Keratinocyte (primary cell): ENCODE data around the gene MIB1. TPM values are rescaled to one million over a fixed set of nuclear protein-coding genes. Genes with fewer than 3 reads are reported as not detected.
"Not testable (repeated sequence)": the region's sequence is repeated elsewhere in the genome, so short reads cannot be mapped to it uniquely, and the experiment has no call there.

Source experiments
- DNase-seq: peaks from one replicate; pipeline ENCODE4 v3.0.0-alpha.2; 2011; ENCODE audit warnings: low read depth, missing footprints, low spot score
- FAIRE-seq: peaks from 2 replicates; lab custom pipeline; 2011; peaks lifted over from hg19 to GRCh38; lab: Jason Lieb, UNC
- H2AFZ ChIP-seq: 2 replicates; pipeline ENCODE4 v1.6.0; 2012; ENCODE audit warnings: low read length, control low read depth, inconsistent platforms; ENCODE audit not compliant: control insufficient read depth
- H3K27ac ChIP-seq: 2 replicates; pipeline ENCODE4 v1.5.1; 2011; ENCODE audit warnings: low read length; ENCODE audit not compliant: control insufficient read depth, insufficient read depth
- H3K27me3 ChIP-seq: 3 replicates; pipeline ENCODE4 v1.6.0; 2011; ENCODE audit warnings: low read length; ENCODE audit not compliant: control insufficient read depth, insufficient read depth; ENCODE audit errors: extremely low read depth
- H3K36me3 ChIP-seq, 2 experiments: 2 replicates in 1 of 2; 3 replicates in 1 of 2; pipeline ENCODE4 v1.5.1; 2011; ENCODE audit warnings: low read length in 2 of 2, mild to moderate bottlenecking in 1 of 2; ENCODE audit not compliant: control insufficient read depth in 2 of 2, insufficient read depth in 2 of 2; ENCODE audit errors: extremely low read depth in 1 of 2
- H3K4me1 ChIP-seq: 3 replicates; pipeline ENCODE4 v1.5.1; 2011; ENCODE audit warnings: low read length; ENCODE audit not compliant: control insufficient read depth, insufficient read depth; ENCODE audit errors: extremely low read depth
- H3K4me2 ChIP-seq: 3 replicates; pipeline ENCODE4 v1.6.0; 2011; ENCODE audit warnings: low read depth, low read length; ENCODE audit not compliant: control insufficient read depth, insufficient read depth; ENCODE audit errors: extremely low read depth
- H3K4me3 ChIP-seq, 3 experiments: fragments of 200-600 bp in 1 of 3; sonication (generic) in 1 of 3; 2 replicates in 2 of 3; 3 replicates in 1 of 3; pipeline ENCODE4 v1.5.1; 2011 to 2016; ENCODE audit warnings: low read length in 3 of 3, mild to moderate bottlenecking in 3 of 3, control low read depth in 2 of 3, inconsistent platforms in 1 of 3, low read depth in 1 of 3, mixed read lengths in 1 of 3, mixed run types in 1 of 3, moderate library complexity in 1 of 3; ENCODE audit not compliant: control insufficient read depth in 2 of 3, insufficient read depth in 2 of 3; ENCODE audit errors: extremely low read depth in 1 of 3
- H3K79me2 ChIP-seq: 2 replicates; pipeline ENCODE4 v1.6.0; 2012; ENCODE audit warnings: low read length; ENCODE audit not compliant: control insufficient read depth, insufficient read depth
- H3K9ac ChIP-seq: 3 replicates; pipeline ENCODE4 v1.6.0; 2011; ENCODE audit warnings: low read length; ENCODE audit not compliant: control insufficient read depth, insufficient read depth; ENCODE audit errors: extremely low read depth
- H3K9me1 ChIP-seq: 3 replicates; pipeline ENCODE4 v1.6.0; 2011; ENCODE audit warnings: low read length; ENCODE audit not compliant: control insufficient read depth, insufficient read depth; ENCODE audit errors: extremely low read depth
- H3K9me3 ChIP-seq: 2 replicates; pipeline ENCODE4 v1.5.1; 2012; ENCODE audit warnings: low read depth, low read length; ENCODE audit not compliant: control insufficient read depth
- H4K20me1 ChIP-seq: 3 replicates; pipeline ENCODE4 v1.6.0; 2011; ENCODE audit warnings: low read length; ENCODE audit not compliant: control insufficient read depth, insufficient read depth; ENCODE audit errors: extremely low read depth
- EZH2 ChIP-seq: IDR thresholded peaks from one replicate; pipeline ENCODE4 v1.6.1; 2012; ENCODE audit warnings: inconsistent platforms, mild to moderate bottlenecking, low read length, moderate library complexity
- dilution Hi-C: fragments of 300-500 bp; cut with MboI; formaldehyde crosslinking; loops from one replicate; pipeline ENCODE4 v1.7.0; 2020; ENCODE audit warnings: low sequenced_read_pairs; ENCODE audit not compliant: extremely low pct_ligation_motif_present
- polyA plus RNA-seq, 5 experiments: library from polyadenylated mRNA; depleted of rRNA in 3 of 5; stranded (reverse) in 3 of 5; stranded (forward) in 1 of 5; unstranded in 1 of 5; fragments of >200 nt; gene quantifications; 1 replicate in 1 of 5; 2 replicates in 3 of 5; 3 replicates in 1 of 5; pipeline versions ENCODE4 v1.2.1 to v1.2.3, GENCODE V29; 2011 to 2012; ENCODE audit warnings: missing spikeins in 2 of 5, low read depth in 1 of 5, low replicate concordance in 1 of 5
- TF ChIP-seq, protein P1 (sequence below), 3 experiments: IDR thresholded peaks in 1 of 3; conservative IDR thresholded peaks in 1 of 3; optimal IDR thresholded peaks in 1 of 3; 2 replicates in 2 of 3; 3 replicates in 1 of 3; pipeline versions ENCODE3 to v1.5.1; 2011; ENCODE audit warnings: low read length in 3 of 3, mild to moderate bottlenecking in 3 of 3, moderate library complexity in 2 of 3, control low read depth in 1 of 3, inconsistent platforms in 1 of 3; ENCODE audit not compliant: insufficient read depth in 2 of 3; ENCODE audit errors: extremely low read depth in 1 of 3

MIB1 gene
- polyA plus RNA-seq, 1 donor (not counting 4 experiments of a cell fraction or from before 2014, with no cell fraction given), result 24.8 TPM

DNA sequence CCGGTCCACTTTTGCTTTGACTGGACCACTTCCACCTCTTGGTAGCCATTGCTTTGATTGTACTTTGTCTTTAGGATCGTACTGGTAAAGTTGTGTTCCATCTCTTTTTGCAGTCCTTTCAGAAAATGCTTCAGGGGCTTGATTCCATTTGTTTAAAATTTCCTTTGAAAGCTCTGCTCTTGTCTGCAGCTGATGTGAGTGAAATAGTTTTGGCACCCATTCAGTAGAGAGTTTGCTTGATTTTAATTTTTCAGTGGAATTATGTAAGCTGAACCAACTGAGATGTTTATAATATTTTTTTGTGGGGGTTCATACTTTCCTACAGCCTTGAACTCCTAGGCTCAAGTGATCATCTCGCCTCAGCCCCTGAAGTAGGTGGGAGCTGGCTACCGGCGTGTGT lies 7.6 kb upstream of the MIB1 start:
- Histone ChIP-seq H3K27me3 (no peaks in the 10 kb centered on the region), H3K4me1 (no peaks in the 10 kb centered on the region), H3K4me2 (no peak overlapping the region), H3K27ac (no peak overlapping the region), H3K36me3 (no peaks in the 10 kb centered on the region), H3K4me3 (no peak overlapping the region), H3K9me1 (no peaks in the 10 kb centered on the region), H2AFZ (no peak overlapping the region), H4K20me1 (no peaks in the 10 kb centered on the region), H3K9ac (no peak overlapping the region), H3K79me2 (no peaks in the 10 kb centered on the region), H3K9me3 (no peaks in the 10 kb centered on the region)
- FAIRE-seq (no peak), DNase-seq (no peak)
- TF ChIP-seq, protein P1, sequence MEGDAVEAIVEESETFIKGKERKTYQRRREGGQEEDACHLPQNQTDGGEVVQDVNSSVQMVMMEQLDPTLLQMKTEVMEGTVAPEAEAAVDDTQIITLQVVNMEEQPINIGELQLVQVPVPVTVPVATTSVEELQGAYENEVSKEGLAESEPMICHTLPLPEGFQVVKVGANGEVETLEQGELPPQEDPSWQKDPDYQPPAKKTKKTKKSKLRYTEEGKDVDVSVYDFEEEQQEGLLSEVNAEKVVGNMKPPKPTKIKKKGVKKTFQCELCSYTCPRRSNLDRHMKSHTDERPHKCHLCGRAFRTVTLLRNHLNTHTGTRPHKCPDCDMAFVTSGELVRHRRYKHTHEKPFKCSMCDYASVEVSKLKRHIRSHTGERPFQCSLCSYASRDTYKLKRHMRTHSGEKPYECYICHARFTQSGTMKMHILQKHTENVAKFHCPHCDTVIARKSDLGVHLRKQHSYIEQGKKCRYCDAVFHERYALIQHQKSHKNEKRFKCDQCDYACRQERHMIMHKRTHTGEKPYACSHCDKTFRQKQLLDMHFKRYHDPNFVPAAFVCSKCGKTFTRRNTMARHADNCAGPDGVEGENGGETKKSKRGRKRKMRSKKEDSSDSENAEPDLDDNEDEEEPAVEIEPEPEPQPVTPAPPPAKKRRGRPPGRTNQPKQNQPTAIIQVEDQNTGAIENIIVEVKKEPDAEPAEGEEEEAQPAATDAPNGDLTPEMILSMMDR (optimal IDR thresholded peaks at IDR 0.05 in 1 of 3, IDR thresholded peaks at IDR 0.05 in 1 of 3, conservative IDR thresholded peaks at IDR 0.05 in 1 of 3; ENCODE audit: extremely low read depth in 1 of 3, insufficient read depth in 2 of 3, low read length in 3 of 3), result no peak
- no peak for TF ChIP-seq EZH2
- dilution Hi-C loops, result no loop called here

DNA sequence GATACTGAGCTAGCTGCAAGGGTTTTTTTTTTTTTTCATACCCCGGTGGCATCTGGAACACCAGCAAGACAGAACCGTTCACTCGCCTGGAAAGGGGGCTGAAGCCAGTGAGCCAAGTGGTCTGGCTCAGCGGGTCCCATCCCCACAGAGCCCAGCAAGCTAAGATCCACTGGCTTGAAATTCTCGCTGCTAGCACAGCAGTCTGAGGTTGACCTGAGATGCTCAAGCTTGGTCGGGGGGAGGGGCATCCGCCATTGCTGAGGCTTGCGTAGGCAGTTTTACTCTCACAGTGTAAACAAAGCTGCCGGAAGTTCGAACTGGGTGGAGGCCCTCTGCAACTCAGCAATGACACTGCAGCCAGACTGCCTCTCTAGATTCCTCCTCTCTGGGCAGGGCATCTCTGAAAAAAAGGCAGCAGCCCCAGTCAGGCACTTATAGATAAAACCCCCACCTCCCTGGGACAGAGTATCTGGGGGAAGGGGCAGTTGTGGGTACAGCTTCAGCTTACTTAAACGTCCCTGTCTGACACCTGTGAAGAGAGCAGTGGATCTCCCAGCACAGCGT lies 5.1 kb upstream of the MIB1 start:
- no peaks in the 10 kb centered on the region for H3K9me3 ChIP-seq
- no peak overlapping the region for H2AFZ ChIP-seq
- H3K9ac ChIP-seq, result no peak overlapping the region
- no peak overlapping the region for H3K4me2 ChIP-seq
- H3K9me1 ChIP-seq, result no peaks in the 10 kb centered on the region
- H4K20me1 ChIP-seq, result no peaks in the 10 kb centered on the region
- no peak for DNase-seq
- H3K79me2 ChIP-seq, result no peaks in the 10 kb centered on the region
- no peak overlapping the region for H3K27ac ChIP-seq
- dilution Hi-C loops, result no loop called here
- no peak for TF ChIP-seq EZH2
- TF ChIP-seq, protein P1 (optimal IDR thresholded peaks at IDR 0.05 in 1 of 3, IDR thresholded peaks at IDR 0.05 in 1 of 3, conservative IDR thresholded peaks at IDR 0.05 in 1 of 3; ENCODE audit: extremely low read depth in 1 of 3, insufficient read depth in 2 of 3, low read length in 3 of 3), result no peak
- no peak for FAIRE-seq
- peaks cover 5% of the 10 kb centered on the region for H3K4me1 ChIP-seq
- no peak overlapping the region for H3K4me3 ChIP-seq
- no peaks in the 10 kb centered on the region for H3K27me3 ChIP-seq
- H3K36me3 ChIP-seq, result no peaks in the 10 kb centered on the region

DNA sequence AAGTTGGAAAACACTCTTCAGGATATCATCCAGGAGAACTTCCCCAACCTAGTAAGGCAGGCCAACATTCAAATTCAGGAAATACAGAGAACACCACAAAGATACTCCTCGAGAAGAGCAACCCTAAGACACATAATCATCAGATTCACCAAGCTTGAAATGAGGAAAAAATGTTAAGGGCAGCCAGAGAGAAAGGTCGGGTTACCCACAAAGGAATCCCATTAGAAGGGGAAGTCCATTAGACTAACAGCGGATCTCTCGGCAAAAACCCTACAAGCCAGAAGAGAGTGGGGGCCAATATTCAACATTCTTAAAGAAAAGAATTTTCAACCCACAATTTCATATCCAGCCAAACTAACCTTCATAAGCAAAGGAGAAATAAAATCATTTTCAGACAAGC lies 3.7 kb upstream of the MIB1 start:
- H3K9me3 ChIP-seq, dilution Hi-C loops, H3K27ac ChIP-seq, H4K20me1 ChIP-seq, H3K9ac ChIP-seq, H3K4me1 ChIP-seq, H3K9me1 ChIP-seq, H3K79me2 ChIP-seq, H3K4me3 ChIP-seq, H3K4me2 ChIP-seq, FAIRE-seq, DNase-seq, H3K36me3 ChIP-seq, H3K27me3 ChIP-seq, H2AFZ ChIP-seq: not testable (repeated sequence)
